ENCODE measurements around the gene OXGR1.

OXGR1 gene

DNA sequence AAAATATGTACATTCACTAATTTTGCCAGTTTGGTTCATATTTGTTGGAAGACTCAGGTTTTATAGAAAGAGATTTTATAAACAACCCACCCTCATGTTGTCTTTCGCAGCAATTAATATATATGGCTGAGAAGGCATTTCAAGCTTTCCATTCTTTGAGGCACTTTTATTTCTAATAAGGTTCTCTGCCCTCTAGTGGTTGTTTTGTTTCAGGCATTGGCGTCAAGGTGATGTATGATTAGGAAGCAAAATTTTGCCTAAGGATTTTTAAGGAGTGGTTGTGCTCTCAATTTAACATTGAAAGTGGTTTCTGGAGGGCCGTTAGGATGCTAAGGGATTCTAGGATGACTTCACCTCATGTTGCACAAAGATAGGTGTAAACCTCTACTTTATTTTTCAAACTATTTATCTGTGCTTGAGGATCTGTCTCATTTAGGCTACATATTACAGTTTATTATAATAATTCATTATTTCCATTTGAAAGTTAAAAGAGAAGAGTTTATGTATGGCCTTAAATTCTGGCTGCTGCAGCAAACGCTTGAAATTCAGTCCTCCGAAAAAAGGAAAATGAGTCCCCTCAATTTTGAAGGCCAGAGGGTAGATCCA lies 35.9 kb downstream of the OXGR1 start:
- DNase-seq: no peak

DNA sequence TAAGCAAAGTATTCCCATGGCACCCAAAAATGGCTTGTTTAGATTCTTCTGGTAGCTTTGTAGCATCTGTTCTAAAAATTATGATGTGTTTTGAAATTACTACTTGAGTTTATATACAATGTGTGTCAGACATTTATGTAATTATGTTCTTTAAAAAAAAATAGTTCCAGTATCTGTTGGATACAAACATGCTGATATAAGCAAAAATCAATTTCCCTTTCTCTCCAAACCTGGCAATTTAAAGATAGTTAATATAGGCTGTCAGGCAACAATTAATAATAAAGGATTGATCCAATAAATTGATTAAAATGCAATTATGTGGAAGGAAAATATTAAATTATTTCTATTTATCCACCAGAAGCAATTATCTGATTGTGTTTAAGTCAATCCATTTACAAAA lies 41.7 kb downstream of the OXGR1 start:
- no peak for DNase-seq

DNA sequence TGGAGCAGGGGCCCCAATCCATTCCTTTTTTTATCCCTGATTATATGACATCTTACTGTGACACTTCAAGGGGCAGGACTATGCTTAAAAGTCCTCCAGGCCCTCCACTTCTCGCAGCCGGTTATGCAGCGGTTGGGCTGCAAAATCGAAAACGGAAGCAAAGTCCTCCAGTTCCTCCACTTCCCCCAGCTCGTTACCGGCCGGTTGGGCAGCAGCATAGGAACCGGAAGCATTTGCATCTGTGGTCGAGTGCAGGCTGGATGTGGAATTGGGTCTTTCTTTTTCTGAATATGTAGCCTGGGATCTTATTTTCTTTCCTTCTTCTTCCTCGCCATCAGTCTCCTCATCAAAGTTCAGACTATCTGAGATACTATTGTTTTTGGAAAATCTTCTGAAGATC lies 46.1 kb downstream of the OXGR1 start:
- no peak for DNase-seq

DNA sequence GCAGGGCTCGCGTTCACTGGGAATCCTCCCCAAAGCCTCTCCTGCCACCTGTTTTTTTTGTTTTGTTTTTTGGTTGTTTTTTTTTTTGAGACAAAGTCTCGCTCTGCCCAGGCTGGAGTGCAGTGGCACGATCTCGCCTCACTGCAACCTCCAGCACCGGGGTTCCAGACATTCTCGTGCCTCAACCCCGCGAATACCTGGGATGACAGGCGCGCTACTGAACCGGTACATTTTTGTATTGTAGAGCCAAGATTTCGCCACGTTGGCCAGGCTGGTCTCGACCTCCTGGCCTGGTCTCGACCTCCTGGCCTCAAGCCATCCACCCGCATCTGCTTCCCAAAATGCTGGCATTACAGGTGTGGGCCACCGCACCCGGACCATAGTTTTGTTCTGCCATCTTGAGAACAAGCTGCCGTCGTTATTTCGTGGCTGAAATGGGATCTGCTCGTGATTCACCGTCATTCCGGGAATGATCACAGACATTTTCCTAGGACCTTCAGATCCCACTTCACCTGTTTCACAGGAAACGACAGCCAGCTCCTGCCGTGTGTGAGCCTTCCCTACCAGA lies 46.8 kb downstream of the OXGR1 start:
- DNase-seq: no peak

DNA sequence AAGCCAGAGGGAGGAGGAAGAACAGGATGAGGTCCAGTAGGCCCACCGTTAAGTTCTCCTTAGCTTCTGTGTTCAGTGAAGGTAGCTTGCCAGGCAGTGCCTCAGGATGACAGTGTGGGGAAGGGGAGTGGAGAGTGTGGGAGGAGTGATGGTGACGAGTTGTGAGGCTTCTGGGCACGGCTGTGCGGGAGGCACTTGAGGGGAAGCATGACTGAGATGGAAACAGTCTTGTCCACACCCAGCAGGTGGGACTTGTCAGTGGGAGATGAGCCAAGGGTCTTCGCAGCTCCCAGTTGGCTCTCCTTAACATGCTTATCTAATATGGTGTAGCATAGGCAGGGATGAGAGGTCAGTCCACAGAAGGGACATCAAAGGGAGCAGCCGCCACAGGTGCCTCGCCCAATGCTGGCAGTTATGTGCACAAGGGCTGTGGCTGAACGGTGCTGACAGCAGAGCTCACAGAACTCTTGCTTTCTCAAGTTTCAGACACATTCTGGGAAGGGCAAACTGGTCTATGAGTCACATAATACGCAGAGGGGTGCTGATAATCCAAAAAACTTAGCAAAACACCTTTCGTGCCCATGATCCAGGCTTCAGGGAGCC lies 47.5 kb downstream of the OXGR1 start:
- no peak for DNase-seq

DNA sequence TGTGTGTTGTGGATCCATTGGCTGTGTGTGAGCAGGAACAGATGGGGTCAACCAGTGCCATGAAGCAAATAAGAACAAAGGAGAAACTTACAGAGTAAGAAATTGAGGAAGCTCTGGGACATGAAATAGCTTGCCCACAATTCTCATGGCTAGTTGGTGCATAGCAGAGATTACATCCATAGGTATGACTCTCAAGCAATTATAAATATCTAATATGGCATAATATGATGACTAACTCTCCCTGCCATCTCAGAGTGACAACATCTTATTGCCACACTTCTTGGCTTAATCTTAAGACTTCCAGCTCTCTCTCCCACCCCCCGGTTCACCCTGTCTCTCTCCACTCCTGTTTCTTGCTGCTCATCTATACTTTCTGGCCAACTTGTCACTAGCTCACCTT lies 53.3 kb downstream of the OXGR1 start:
- no peak for DNase-seq

DNA sequence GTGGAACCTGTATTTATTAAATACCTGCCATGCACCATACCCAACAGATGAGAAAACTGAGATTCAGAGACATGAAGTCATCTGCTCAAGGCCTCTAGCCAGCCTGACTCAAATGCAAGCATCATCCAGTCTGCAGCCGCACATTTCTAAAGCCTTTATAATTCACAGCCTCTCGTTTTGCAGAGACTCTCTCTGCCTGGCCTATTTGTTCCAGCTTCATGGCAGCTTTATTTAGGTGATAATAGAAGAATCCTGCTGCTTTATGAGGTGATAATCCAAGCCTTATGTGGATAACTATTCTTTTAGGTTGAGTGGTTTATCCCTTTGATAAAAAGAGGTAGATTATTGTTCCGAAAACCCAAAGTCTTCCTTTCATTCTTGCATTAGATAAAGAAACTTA lies 58.4 kb downstream of the OXGR1 start:
- DNase-seq: no peak

Data from T-helper 9 cell (primary cell).